ENCODE measurements around the gene IRF3. TPM values are rescaled to one million over a fixed set of nuclear protein-coding genes. Genes with fewer than 3 reads are reported as not detected.
A peak's percentile ranks its signal among the peaks of the same experiment; 100 is the strongest.

Gene IRF3
- total RNA-seq, 1 experiment from 2014 or later: 205 TPM

- no peak overlapping the region; the same call in 1 of the 2 replicates for H3K14ac ChIP-seq (ENCODE audit: insufficient read depth, low read length)
- H3K79me2 ChIP-seq (ENCODE audit: insufficient read depth, low read length): peaks cover 9% of the 10 kb centered on the region
- H3K18ac ChIP-seq (ENCODE audit: insufficient read length, low read depth, low read length): no peak overlapping the region
- no peak overlapping the region for H3K56ac ChIP-seq (ENCODE audit: insufficient read length, low read depth, low read length)
- H4K20me1 ChIP-seq (ENCODE audit: control insufficient read depth, insufficient read depth, insufficient read length): no peaks in the 10 kb centered on the region
- no peaks in the 10 kb centered on the region for H3K27me3 ChIP-seq (ENCODE audit: insufficient read depth, low read length)
- H2BK15ac ChIP-seq (ENCODE audit: low read depth, low read length): no peak overlapping the region
- no peak for DNase-seq
- H3K27me3 Mint-ChIP-seq (ENCODE audit: low read depth): no peaks in the 10 kb centered on the region
- no peak overlapping the region for H2BK5ac ChIP-seq (ENCODE audit: insufficient read length, low read length)
- H2BK12ac ChIP-seq (ENCODE audit: insufficient read length, low read depth, low read length): no peak overlapping the region
- WGBS (ENCODE audit: extremely low coverage, insufficient read length, low lambda C conversion rate): no CpG with 5 or more reads among the region's 11 CpGs
- H3K4ac ChIP-seq (ENCODE audit: low read depth, low read length): no peak overlapping the region
- H2AK5ac ChIP-seq (ENCODE audit: insufficient read length, low read length): no peak overlapping the region
- H3K9me3 Mint-ChIP-seq: no peaks in the 10 kb centered on the region; a peak in 2 of 5 replicates
- no peak overlapping the region for H3K4me2 ChIP-seq (ENCODE audit: insufficient read depth, insufficient read length, low read length)
- TF ChIP-seq, protein P1, sequence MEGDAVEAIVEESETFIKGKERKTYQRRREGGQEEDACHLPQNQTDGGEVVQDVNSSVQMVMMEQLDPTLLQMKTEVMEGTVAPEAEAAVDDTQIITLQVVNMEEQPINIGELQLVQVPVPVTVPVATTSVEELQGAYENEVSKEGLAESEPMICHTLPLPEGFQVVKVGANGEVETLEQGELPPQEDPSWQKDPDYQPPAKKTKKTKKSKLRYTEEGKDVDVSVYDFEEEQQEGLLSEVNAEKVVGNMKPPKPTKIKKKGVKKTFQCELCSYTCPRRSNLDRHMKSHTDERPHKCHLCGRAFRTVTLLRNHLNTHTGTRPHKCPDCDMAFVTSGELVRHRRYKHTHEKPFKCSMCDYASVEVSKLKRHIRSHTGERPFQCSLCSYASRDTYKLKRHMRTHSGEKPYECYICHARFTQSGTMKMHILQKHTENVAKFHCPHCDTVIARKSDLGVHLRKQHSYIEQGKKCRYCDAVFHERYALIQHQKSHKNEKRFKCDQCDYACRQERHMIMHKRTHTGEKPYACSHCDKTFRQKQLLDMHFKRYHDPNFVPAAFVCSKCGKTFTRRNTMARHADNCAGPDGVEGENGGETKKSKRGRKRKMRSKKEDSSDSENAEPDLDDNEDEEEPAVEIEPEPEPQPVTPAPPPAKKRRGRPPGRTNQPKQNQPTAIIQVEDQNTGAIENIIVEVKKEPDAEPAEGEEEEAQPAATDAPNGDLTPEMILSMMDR (conservative IDR thresholded peaks at IDR 0.05): no peak
- H4K8ac ChIP-seq (replicated peaks; ENCODE audit: insufficient read length, low read depth, low read length): no peak overlapping the region
- H3K9ac ChIP-seq (ENCODE audit: extremely low read depth, insufficient read length, low read length): no peak overlapping the region
- H3K27ac Mint-ChIP-seq: peak overlapping the region in 1 of 3 experiments; percentile 75; a peak in 2 of 7 replicates
- no peak overlapping the region for H2BK120ac ChIP-seq (ENCODE audit: low read depth, low read length, poor library complexity, severe bottlenecking)
- H4K5ac ChIP-seq (ENCODE audit: insufficient read length, low read depth, low read length): no peak overlapping the region
- H3T11ph ChIP-seq (ENCODE audit: low read length): no peak overlapping the region
- H3K4me3 Mint-ChIP-seq: no peak overlapping the region; a peak in 2 of 5 replicates
- H3K36me3 Mint-ChIP-seq (ENCODE audit: insufficient read depth in 1 of 3, low read depth in 3 of 3): peaks cover 22 to 56% (median 47%) of the 10 kb centered on the region in 3 experiments
- no peak overlapping the region for H2AFZ ChIP-seq (ENCODE audit: low read length)
- H3K9me3 ChIP-seq (ENCODE audit: control insufficient read depth, low read depth, low read length): no peaks in the 10 kb centered on the region
- H2BK20ac ChIP-seq (ENCODE audit: low read depth, low read length, poor library complexity, severe bottlenecking): no peak overlapping the region
- H3K4me1 Mint-ChIP-seq: peaks cover 29 to 37% of the 10 kb centered on the region in 2 experiments
- peaks cover 14% of the 10 kb centered on the region for H3K23me2 ChIP-seq (ENCODE audit: insufficient read length, low read depth, low read length, poor library complexity, severe bottlenecking)
- no peak overlapping the region for H3K27ac ChIP-seq (ENCODE audit: insufficient read length, low read depth, low read length)
- no peak overlapping the region for H3K23ac ChIP-seq (ENCODE audit: insufficient read length, low read depth, low read length)
- no peak overlapping the region for H4K91ac ChIP-seq (ENCODE audit: insufficient read length, low read depth, low read length)
- peaks cover 13% of the 10 kb centered on the region for H3K79me1 ChIP-seq (ENCODE audit: insufficient read depth, low read depth, low read length, poor library complexity, severe bottlenecking)
- H3K4me1 ChIP-seq (ENCODE audit: insufficient read depth, low read length): no peaks in the 10 kb centered on the region; the same call in 1 of the 2 replicates
Measured at GRCh38 chr19:49645592-49645991, 20.1 kb downstream of the IRF3 start.
